HCT116 (cell line): Measurements from ENCODE around the gene CTR9. TPM values are rescaled to one million over a fixed set of nuclear protein-coding genes. Genes with fewer than 3 reads are reported as not detected.

Experiments used
- ATAC-seq: fragments of 200-7000 bp; cut with Tn5 transposase; 2 replicates; pipeline ENCODE4 v1.9.1; 2020; ENCODE audit warnings: mild to moderate bottlenecking, moderate library complexity
- BruUV-seq: library from RNA; stranded (reverse); fragments of 400-500 nt; replicated peaks from 2 replicates; lab custom pipeline; 2021; lab: Mats Ljungman, UMichigan
- CTCF ChIA-PET: fragments of 300-600 bp; sonication (Branson Sonifier 250); formaldehyde crosslinking; loops from one replicate; lab custom pipeline; 2021; ENCODE audit warnings: antibody characterized with exemption; lab: Charles Lee
- POLR2A ChIA-PET: fragments of 300-600, 350-600 bp; sonication (Branson Sonifier 250); formaldehyde crosslinking; loops from one replicate; lab custom pipeline; 2021; ENCODE audit warnings: antibody characterized with exemption; lab: Charles Lee
- RAD21 ChIA-PET, 2 experiments: fragments of 300-600 bp; sonication (Branson Sonifier 250); formaldehyde crosslinking; loops; one replicate each; lab custom pipeline; 2023; ENCODE audit warnings: low total read pairs in 2 of 2; ENCODE audit not compliant: uncharacterized antibody in 2 of 2, unreplicated experiment in 2 of 2, low non-redundant PET in 1 of 2; lab: Charles Lee
- DNase-seq: peaks from one replicate; pipeline ENCODE4 v3.0.0-alpha.2; 2010; ENCODE audit warnings: low read depth, low spot score
- H2AFZ ChIP-seq: fragments of 200-600 bp; shearing (Covaris generic), sonication (generic); 2 replicates; pipeline ENCODE4 v1.6.1; 2017; ENCODE audit warnings: low read depth, mixed run types, mixed read lengths, antibody characterized with exemption, low read length; ENCODE audit not compliant: poor library complexity, severe bottlenecking
- H3K27ac ChIP-seq: 2 replicates; pipeline ENCODE4 v1.5.1; 2012; ENCODE audit warnings: low read depth, low read length
- H3K27me3 ChIP-seq: fragments of 200-600 bp; sonication (generic); 2 replicates; pipeline ENCODE4 v1.6.1; 2016; ENCODE audit warnings: mixed run types, low read length, mixed read lengths; ENCODE audit not compliant: insufficient read depth
- H3K36me3 ChIP-seq, 2 experiments: fragments of 200-500 bp in 1 of 2; fragments of 200-600 bp in 1 of 2; sonication (Bioruptor generic) in 1 of 2; sonication (generic) in 1 of 2; 2 replicates each; pipeline versions ENCODE4 v1.5.1 to v1.6.1; 2014 to 2016; ENCODE audit warnings: low read length in 2 of 2, inconsistent platforms in 1 of 2, mixed read lengths in 1 of 2, mixed run types in 1 of 2; ENCODE audit not compliant: insufficient read depth in 2 of 2, control insufficient read depth in 1 of 2
- H3K4me1 ChIP-seq, 2 experiments: fragments of 200-600 bp in 1 of 2; sonication (generic) in 1 of 2; 2 replicates each; pipeline versions ENCODE4 v1.5.1 to v1.6.1; 2012 to 2017; ENCODE audit warnings: low read length in 2 of 2, inconsistent platforms in 1 of 2, mild to moderate bottlenecking in 1 of 2, mixed read lengths in 1 of 2, mixed run types in 1 of 2, moderate library complexity in 1 of 2; ENCODE audit not compliant: insufficient read depth in 2 of 2, control insufficient read depth in 1 of 2
- H3K4me2 ChIP-seq: fragments of 200-600 bp; sonication (generic); 2 replicates; pipeline ENCODE4 v1.6.1; 2017; ENCODE audit warnings: mixed run types, low read length, mixed read lengths
- H3K4me3 ChIP-seq, 2 experiments: fragments of 200-600 bp in 1 of 2; sonication (generic) in 1 of 2; replicated peaks in 1 of 2; 2 replicates each; pipeline ENCODE4 v1.5.1; 2011 to 2016; ENCODE audit warnings: low read length in 2 of 2, control low read depth in 1 of 2, low read depth in 1 of 2, mild to moderate bottlenecking in 1 of 2, mixed read lengths in 1 of 2, mixed run types in 1 of 2
- H3K79me2 ChIP-seq: fragments of 200-600 bp; sonication (generic); 2 replicates; pipeline ENCODE4 v1.6.1; 2017; ENCODE audit warnings: mild to moderate bottlenecking, mixed run types, low read length, moderate library complexity, mixed read lengths; ENCODE audit not compliant: insufficient read depth
- H3K9ac ChIP-seq: fragments of 200-600 bp; sonication (generic); 2 replicates; pipeline ENCODE4 v1.6.1; 2016; ENCODE audit warnings: low read length, mixed read lengths
- H3K9me2 ChIP-seq: fragments of 200-600 bp; sonication (generic), shearing (Covaris generic); 2 replicates; pipeline ENCODE4 v1.6.1; 2017; ENCODE audit warnings: mixed run types, mild to moderate bottlenecking, moderate library complexity; ENCODE audit not compliant: insufficient read depth
- H3K9me3 ChIP-seq, 2 experiments: fragments of 200-500 bp in 1 of 2; fragments of 200-600 bp in 1 of 2; sonication (Bioruptor generic) in 1 of 2; sonication (generic) in 1 of 2; 2 replicates each; pipeline ENCODE4 v1.6.1; 2014 to 2017; ENCODE audit warnings: low read length in 2 of 2, mixed read lengths in 2 of 2, inconsistent platforms in 1 of 2, low read depth in 1 of 2, mild to moderate bottlenecking in 1 of 2, mixed run types in 1 of 2, moderate library complexity in 1 of 2; ENCODE audit not compliant: control insufficient read depth in 1 of 2, insufficient read depth in 1 of 2
- H4K20me1 ChIP-seq: fragments of 200-600 bp; sonication (generic), shearing (Covaris generic); 2 replicates; pipeline ENCODE4 v1.6.1; 2017; ENCODE audit warnings: mixed run types, mild to moderate bottlenecking, moderate library complexity; ENCODE audit not compliant: insufficient read depth
- CBX3 ChIP-seq: IDR thresholded peaks from 2 replicates; pipeline ENCODE4 v1.6.1; 2012; ENCODE audit warnings: low read depth
- EZH2 ChIP-seq: fragments of 200-600 bp; sonication (generic); IDR thresholded peaks from 2 replicates; pipeline ENCODE4 v1.6.1; 2017; ENCODE audit warnings: antibody characterized with exemption, mixed run types
- EZH2phosphoT487 ChIP-seq: fragments of 200-600 bp; IDR thresholded peaks from 2 replicates; pipeline ENCODE4 v1.6.1; 2018; ENCODE audit warnings: antibody characterized with exemption, borderline replicate concordance
- JUND ChIP-seq: IDR thresholded peaks from 2 replicates; pipeline ENCODE4 v1.6.1; 2012
- POLR2A ChIP-seq: IDR thresholded peaks from 2 replicates; pipeline ENCODE4 v1.7.0; 2011; ENCODE audit warnings: borderline replicate concordance; ENCODE audit not compliant: insufficient read depth, insufficient read length; ENCODE audit errors: extremely low read depth
- POLR2AphosphoS5 ChIP-seq: IDR thresholded peaks from 2 replicates; pipeline ENCODE4 v1.6.1; 2011; ENCODE audit warnings: mild to moderate bottlenecking, low read depth, low read length, moderate library complexity
- SP1 ChIP-seq: IDR thresholded peaks from 2 replicates; pipeline ENCODE4 v1.6.1; 2012; ENCODE audit warnings: low read depth
- YY1 ChIP-seq: IDR thresholded peaks from 2 replicates; pipeline ENCODE4 v1.6.1; 2011; ENCODE audit warnings: low read length, low read depth, moderate library complexity, mild to moderate bottlenecking; ENCODE audit not compliant: insufficient replicate concordance; ENCODE audit errors: extremely low read depth
- ZFX ChIP-seq: fragments of 450-650 bp; IDR thresholded peaks from 2 replicates; pipeline ENCODE4 v1.6.1; 2017
- ZNF274 ChIP-seq: fragments of 200-500 bp; sonication (Bioruptor generic); IDR thresholded peaks from 2 replicates; pipeline ENCODE4 v1.6.1; 2014; ENCODE audit warnings: mild to moderate bottlenecking, low read depth, low read length, inconsistent platforms
- intact Hi-C: fragments of 100-400 bp; cut with micrococcal nuclease; formaldehyde crosslinking; loops from 2 replicates; pipeline ENCODE4 v1.10.0; 2022
- total RNA-seq: library from RNA; stranded (reverse); gene quantifications from one replicate; pipeline ENCODE4 v1.2.1, GENCODE V29; 2021; ENCODE audit not compliant: unreplicated experiment
- TF ChIP-seq, protein P1 (sequence below): IDR thresholded peaks from 2 replicates; pipeline ENCODE4 v1.6.1; 2012
- TF ChIP-seq, protein P2 (sequence below): IDR thresholded peaks from 2 replicates; pipeline ENCODE4 v1.6.1; 2012
- TF ChIP-seq, protein P3 (sequence below): IDR thresholded peaks from 2 replicates; pipeline ENCODE4 v1.6.1; 2012; ENCODE audit warnings: low read depth
- TF ChIP-seq, protein P4 (sequence below): IDR thresholded peaks from 2 replicates; pipeline ENCODE4 v1.6.1; 2011; ENCODE audit warnings: mild to moderate bottlenecking, low read length, moderate library complexity; ENCODE audit not compliant: insufficient replicate concordance; ENCODE audit errors: extremely low read depth

The CTR9 gene
- total RNA-seq, 1 experiment from 2014 or later, result 68.4 TPM

DNA sequence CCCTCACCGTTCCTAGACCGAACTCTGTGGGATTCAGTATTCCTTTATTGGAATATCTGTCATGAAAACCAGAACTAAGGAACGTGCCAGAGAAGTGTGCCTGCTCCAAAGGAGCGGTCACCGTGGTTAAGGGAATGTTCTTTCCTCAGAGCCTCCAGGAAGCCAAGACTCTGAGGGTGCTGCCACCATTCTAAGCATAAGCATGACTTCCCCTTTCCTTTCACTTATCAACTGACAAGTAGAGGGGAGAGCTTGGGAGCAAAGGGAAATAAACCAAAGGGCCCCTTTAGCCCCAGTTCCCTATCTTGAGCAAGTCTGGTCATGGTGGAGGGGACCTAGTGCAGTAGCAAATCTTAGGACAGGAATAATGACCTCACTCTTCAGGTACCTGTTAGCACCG lies 26.8 kb downstream of the CTR9 start:
- no peak for ATAC-seq
- ChIA-PET CTCF (no interaction called here), RAD21 (no interaction called here), POLR2A (no interaction called here)
- Histone ChIP-seq H4K20me1 (no peaks in the 10 kb centered on the region), H3K4me3 (no peak overlapping the region), H3K9me2 (no peaks in the 10 kb centered on the region), H2AFZ (no peak overlapping the region), H3K27me3 (no peaks in the 10 kb centered on the region), H3K9ac (no peak overlapping the region), H3K27ac (no peak overlapping the region), H3K36me3 (peaks cover 58 to 61% of the 10 kb centered on the region in 2 experiments), H3K4me2 (no peak overlapping the region), H3K4me1 (no peaks in the 10 kb centered on the region), H3K79me2 (no peaks in the 10 kb centered on the region), H3K9me3 (no peaks in the 10 kb centered on the region)
- intact Hi-C loops, result no loop called here
- no TSS peak for BruUV-seq
- no peak for DNase-seq
- TF ChIP-seq, protein P1, sequence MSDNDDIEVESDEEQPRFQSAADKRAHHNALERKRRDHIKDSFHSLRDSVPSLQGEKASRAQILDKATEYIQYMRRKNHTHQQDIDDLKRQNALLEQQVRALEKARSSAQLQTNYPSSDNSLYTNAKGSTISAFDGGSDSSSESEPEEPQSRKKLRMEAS, result no peak
- TF ChIP-seq, protein P2, sequence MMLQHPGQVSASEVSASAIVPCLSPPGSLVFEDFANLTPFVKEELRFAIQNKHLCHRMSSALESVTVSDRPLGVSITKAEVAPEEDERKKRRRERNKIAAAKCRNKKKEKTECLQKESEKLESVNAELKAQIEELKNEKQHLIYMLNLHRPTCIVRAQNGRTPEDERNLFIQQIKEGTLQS, result no peak
- TF ChIP-seq JUND (no peak), ZNF274 (no peak), POLR2AphosphoS5 (no peak), ZFX (no peak), EZH2 (no peak), YY1 (no peak), CBX3 (no peak), EZH2phosphoT487 (no peak), POLR2A (no peak), SP1 (no peak)
- TF ChIP-seq, protein P3, sequence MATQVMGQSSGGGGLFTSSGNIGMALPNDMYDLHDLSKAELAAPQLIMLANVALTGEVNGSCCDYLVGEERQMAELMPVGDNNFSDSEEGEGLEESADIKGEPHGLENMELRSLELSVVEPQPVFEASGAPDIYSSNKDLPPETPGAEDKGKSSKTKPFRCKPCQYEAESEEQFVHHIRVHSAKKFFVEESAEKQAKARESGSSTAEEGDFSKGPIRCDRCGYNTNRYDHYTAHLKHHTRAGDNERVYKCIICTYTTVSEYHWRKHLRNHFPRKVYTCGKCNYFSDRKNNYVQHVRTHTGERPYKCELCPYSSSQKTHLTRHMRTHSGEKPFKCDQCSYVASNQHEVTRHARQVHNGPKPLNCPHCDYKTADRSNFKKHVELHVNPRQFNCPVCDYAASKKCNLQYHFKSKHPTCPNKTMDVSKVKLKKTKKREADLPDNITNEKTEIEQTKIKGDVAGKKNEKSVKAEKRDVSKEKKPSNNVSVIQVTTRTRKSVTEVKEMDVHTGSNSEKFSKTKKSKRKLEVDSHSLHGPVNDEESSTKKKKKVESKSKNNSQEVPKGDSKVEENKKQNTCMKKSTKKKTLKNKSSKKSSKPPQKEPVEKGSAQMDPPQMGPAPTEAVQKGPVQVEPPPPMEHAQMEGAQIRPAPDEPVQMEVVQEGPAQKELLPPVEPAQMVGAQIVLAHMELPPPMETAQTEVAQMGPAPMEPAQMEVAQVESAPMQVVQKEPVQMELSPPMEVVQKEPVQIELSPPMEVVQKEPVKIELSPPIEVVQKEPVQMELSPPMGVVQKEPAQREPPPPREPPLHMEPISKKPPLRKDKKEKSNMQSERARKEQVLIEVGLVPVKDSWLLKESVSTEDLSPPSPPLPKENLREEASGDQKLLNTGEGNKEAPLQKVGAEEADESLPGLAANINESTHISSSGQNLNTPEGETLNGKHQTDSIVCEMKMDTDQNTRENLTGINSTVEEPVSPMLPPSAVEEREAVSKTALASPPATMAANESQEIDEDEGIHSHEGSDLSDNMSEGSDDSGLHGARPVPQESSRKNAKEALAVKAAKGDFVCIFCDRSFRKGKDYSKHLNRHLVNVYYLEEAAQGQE, result no peak
- TF ChIP-seq, protein P4, sequence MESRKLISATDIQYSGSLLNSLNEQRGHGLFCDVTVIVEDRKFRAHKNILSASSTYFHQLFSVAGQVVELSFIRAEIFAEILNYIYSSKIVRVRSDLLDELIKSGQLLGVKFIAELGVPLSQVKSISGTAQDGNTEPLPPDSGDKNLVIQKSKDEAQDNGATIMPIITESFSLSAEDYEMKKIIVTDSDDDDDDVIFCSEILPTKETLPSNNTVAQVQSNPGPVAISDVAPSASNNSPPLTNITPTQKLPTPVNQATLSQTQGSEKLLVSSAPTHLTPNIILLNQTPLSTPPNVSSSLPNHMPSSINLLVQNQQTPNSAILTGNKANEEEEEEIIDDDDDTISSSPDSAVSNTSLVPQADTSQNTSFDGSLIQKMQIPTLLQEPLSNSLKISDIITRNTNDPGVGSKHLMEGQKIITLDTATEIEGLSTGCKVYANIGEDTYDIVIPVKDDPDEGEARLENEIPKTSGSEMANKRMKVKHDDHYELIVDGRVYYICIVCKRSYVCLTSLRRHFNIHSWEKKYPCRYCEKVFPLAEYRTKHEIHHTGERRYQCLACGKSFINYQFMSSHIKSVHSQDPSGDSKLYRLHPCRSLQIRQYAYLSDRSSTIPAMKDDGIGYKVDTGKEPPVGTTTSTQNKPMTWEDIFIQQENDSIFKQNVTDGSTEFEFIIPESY, result no peak
